HG02870 (cell line): Measurements from ENCODE around the gene TGFA.
A peak's percentile ranks its signal among the peaks of the same experiment; 100 is the strongest.

Experiments used
- ATAC-seq: cut with Tn5 transposase; IDR thresholded peaks from one replicate; pipeline ENCODE4 v1.9.1; 2021; ENCODE audit warnings: mild to moderate bottlenecking, moderate library complexity; ENCODE audit not compliant: unreplicated experiment

The TGFA gene

DNA sequence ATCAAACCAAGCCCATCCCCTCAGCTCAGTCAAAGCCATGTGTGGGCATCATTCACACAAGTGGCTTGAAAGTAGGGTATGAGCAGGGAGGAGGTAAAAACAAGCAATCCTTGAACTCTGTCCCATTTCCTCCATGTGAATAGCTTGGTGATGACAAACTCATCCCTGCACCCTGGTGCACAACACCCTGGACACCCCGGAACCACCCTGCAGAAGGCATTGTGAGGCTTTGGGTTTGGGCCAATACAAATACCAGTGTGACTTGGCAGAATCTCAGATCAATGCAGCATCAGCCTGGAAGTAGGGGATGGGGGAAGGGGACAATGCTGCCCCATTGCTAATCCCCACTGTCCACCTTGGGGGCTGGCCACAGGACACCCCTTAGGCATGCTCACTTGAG is 28.6 kb downstream of the TGFA start:
- no peak for ATAC-seq

DNA sequence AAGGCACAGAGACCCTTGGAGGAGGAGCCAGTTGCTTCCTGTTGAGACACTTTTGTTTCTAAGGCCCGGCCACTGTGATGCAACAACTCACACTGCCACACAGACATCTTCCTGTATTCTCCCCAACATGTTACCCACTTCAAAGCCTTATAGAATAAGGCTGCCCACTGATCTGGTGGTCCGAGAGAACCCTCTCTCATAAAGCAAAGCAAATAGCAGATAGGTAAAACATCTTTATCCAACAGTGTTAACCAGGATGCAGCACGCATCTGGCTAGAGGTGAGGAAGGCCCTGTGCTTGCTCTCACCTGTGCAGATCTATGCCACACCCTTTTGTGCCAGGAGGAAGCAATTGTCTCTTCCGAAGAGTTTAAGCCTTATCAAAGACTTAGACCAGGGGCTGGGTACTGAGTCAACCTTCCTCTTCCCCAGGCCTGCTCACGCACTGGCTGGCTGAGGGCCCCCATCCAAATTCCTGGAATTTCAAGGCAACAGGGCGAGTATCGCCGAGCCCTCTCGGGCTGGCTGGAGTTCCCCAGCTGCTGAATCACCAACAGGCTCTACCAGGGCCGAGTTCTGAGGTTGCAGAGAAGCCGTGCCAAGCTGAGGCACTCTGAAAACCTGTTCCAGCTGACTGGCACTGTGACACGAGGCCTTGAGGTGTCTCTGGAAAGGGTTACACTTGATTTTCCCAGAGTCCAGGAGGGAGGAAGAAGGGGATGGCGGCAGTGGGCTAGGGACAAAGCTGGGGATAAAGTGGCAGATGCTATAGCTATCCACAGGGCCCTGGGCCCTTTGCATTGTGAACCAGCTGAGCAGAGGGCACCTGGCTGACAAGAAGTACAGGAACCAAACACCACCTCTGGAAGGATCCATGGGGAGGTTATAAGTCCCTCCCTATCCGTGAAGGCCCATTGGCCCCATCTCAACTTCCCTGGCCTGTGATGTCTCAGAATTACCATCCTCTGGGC is 29.3 kb downstream of the TGFA start:
- no peak for ATAC-seq

DNA sequence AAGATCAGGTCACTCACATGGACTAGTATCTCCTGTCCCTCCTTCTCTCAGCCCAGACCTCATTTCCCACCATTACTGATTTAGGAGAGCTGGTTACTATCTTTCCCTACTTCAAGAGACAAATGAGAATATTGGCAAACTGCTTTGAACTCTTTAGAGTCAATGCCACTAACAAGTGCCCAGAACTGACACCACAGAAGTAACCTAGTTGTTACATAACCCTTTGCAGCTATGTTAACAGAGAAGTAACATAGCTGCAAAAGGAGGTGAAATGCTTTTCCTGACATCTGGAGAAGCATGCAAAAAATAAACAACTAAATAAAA is 30.0 kb downstream of the TGFA start:
- no peak for ATAC-seq

DNA sequence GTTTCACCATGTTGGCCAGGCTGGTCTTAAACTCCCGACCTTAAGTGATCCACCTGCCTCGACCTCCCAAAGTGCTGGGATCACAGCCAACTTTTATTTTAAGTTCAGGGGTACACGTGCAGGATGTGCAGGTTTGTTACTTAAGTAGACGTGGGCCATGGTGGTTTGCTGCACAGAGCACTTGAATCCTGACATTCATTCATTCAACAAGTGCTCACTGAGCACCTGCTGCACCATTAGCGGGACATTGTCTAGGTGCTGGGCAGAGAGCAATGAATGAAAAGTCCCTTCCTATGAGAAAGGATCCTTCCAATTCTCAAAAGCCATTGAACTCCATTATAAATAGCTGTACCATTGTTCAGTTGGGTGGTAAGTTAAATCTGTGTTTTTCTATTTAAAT is 31.0 kb downstream of the TGFA start:
- no peak for ATAC-seq

DNA sequence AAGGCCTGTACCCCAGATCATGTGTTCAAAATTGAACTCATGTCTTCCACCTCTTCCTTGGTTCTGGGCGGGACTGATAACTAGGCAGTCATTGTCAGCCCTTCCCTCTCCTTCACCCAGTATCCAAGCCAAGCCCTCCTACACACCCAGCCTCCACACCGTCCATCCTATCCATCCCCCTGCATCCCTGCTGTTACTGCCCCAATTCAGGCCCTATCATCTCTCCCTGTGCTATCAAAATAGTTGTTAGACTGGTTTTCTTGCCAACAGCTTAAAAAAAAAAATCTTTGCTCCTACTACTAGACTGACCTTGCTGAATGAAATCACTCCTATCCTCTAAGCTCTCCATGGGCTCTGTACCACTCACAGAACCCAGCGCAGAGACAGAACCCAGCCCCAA is 32.8 kb downstream of the TGFA start:
- no peak for ATAC-seq

DNA sequence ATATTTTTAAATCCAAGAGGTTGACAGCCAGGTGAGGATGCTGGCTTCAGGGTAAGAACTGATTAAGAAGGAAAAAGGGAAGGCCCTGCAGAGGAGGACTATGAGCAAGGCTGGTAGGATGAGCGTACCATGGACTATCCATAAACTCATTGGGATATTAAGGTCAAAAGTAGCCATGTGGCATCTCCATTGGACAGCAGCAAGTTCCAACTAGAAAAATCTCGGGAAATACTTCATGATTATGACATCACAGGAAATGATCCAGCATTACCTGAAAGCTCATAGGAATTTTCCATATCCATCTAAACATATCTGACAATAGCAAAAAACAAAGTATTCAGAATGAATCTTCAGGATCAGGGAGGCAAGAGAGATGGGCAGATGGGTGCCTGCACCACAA is 34.2 kb downstream of the TGFA start:
- no peak for ATAC-seq

DNA sequence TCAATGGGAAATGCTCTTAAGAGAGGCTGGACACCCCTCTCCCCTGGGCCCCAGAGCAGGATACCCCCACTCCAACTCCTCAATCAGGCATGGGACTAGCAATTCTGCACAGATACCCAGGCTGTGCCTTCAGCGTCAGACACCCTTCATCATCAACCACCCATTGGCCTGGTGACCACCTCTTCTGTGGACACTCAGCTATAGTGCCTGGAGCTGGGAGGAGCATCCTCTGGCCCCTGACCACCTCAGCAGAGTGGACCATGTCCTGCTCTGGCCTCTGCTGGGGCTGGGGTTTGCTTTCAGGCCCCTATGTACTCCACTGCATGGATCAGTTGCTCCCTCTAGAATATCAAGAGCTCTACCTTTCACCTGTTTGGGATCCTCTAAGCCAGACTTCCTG is 35.1 kb downstream of the TGFA start:
- ATAC-seq = no peak

DNA sequence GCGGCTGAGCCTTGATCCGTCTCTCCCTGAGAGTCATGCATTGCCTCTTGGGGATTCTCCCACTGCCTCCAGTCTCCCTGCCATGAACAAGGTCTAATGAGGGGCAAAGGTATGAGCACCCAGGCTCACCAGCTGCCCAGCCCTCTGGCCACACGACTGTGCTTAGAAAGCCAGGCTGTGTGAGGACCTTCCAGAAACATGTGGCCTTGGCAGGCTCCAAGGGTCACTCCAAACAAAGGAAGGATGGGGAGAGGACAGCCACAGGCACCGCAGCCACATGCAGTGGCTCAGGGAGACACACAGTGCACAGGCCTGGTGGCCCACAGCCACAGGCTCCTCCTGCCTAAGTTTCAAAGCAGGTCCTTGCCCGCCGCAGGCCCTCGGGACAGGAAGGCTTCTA is 35.8 kb downstream of the TGFA start:
- ATAC-seq = no peak

DNA sequence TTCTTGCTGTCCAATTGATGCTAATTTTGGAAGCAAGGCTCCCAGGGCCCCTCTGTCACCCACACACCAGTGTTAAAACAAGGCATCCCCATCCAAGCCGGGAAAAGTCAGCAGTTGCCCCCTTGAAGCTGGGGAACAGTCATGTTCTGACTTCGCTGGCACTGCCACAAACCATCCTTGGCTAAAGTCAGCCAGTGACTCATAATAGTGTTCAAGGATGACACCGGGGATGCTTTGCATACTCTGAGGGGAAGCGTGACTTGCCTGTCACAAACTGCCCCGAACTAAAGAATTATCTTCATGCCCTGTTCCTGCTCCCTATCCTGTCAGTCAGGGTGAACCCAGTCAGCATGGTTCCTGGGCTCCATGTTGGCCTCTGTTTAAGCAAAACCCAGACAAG is 37.0 kb downstream of the TGFA start:
- peak; percentile 99 for ATAC-seq

DNA sequence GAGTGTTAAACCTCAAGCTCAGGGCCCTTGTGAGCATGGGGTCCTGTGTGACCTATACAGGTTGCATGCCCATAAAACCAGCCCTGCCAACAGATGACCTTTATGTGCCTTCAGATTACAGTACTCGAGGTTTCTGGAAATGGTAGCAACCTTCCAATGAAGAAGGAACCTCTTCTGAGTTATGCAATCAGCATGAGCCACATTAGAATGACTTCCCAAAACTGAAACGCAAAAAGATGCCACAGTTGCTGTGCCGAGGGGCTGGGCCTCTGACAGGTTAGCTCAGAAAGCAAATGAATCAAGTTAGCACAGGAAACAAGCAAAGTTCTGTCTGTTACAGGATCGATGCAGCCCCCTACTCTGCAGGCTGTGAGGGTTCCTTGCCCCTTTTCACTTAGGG is 37.7 kb downstream of the TGFA start:
- ATAC-seq = no peak

DNA sequence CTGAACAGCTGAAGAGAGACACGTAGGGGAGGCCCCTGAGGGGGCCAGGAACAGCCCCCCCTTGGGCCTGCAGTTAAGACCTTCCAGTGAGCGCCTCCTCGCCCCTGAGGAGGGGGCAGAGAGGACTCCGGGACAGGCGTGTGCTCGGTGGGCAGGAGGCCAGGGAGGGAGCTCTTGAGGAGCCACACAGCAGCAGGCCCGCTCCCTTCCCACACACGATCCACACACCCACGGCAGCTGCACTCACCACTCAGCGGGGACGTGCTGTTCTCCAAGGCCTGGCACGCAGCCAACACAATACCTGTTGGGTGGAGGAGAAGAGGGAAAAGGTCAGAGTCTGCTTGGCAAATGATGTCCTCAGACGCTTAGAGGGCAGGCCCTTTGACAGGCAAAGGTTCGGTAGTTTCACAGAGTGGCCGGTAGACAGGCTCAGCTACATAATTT is 39.0 kb downstream of the TGFA start:
- no peak for ATAC-seq

DNA sequence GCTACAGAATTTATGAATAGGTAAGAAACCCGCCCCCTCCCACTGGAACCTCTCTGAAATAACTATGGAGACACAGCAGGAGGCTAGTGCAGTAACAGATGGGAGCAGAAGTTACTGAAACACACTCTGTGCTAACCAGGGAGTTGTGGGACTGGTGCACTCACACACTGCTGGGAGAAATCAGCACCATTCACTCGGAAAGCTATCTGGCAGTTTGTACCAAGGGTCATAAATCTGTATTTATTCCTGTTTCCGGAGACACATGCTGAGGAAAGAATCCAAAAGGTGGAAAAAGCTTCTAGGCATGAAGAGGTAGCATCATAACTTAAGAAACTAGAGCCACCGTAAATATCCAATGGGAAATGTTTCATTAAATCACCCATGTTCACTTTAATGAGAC is 39.9 kb downstream of the TGFA start:
- ATAC-seq = no peak

DNA sequence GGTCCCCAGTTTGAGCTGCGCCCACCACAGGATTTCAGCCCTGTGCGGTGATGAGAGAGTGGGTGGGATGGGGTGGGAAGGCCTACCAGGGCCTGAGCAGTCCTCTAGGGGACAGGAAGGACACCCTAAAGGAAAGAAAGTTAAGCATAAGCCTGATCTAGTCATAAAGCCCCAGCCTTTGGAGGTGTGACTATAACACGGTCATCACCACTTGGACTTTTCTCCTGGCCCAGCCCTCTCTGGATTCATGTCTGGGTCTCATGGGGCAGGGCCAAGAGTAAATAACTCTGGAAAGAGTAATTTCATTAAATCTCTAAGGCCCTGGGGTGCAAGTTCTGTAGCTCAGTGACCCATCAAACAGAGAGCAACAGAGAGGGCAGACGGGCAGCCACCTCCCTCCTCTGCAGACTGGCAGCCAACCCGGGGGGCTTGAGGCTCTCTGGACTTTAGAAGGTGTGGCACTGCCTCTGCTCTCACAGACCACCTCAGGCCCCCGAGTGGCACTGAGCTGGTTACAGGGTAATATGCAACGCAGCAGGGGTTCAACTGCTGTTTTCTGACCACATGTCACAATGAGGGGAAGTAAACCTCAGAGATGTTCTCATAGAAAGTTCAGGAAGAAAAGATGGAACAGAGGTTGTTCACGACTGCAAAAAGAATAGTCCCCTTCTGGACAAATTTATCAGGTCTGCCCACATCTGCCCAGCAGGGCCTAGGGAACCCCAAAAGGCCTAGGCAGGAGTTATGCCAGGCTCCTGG is 41.5 kb downstream of the TGFA start:
- ATAC-seq = no peak

DNA sequence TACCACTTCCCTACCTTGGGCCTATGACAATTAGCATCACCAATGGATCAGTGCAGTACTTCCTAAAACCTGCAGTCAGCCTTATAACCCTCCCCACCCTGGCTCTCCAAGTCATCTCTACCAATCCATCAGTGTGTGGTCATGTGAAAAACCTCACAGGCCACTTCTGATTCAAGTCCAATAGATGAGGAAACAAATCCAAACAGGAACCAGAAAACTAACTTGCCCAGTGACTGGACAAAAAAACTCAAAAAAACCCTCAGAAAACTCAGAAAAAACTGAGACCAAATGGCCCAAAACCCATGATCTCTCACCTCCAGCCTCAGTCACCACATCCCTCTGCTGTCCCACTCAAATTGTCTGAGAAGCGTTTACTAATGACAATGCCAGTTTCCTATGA is 43.3 kb downstream of the TGFA start:
- no peak for ATAC-seq

DNA sequence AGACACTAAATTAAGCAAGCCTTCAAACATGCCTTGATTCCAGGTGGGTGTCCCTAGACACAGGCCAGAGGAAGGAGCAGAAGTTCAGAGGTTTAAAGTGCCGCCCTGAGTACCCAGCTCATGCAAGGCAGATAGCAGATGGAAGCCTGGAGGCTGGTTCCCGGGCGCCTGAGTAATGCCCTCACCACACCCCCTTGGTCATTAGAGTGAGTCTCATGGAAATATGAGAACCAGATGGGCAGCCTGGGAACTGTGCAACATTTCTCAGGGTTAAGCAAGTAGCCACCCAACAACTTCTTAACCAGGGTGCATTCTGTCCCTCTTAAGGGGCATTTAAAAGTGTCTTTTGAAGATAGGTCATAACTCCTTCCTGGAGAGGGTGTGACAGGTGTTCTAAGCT is 44.1 kb downstream of the TGFA start:
- no peak for ATAC-seq

DNA sequence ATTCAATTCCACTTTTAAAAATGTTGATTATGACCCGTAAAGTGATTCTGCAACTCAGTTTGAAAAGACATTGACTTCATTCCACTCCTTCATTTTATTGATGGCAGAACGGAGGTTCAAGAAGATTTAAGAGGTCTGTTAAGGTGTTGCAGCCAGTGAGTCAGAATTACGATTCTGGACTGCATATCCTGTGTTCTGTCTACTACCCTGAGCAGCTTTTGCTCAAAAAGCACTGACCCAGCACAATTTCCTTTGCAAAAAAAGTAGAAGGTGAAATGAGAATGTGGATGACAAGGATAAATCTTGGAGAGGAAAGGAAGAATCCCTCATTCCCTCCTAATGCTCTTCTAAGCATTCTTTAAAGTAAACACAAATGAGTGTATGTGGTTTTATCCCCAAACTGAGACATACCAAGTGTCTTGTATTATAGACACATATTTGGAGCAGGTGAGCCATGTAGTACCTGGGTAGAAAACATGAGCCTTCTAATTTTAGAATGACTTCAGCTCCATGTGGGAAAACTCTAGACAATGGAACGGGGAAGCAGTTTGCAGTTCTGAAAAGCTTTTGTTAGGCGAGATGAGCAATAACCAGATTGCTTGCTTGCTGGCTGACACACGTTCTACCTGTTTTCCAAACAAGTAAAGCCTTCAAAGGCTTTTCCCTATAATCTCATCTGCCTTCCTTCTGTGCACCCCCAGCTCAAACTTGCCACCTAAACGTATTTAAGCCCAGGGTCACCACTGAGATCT is 44.7 kb downstream of the TGFA start:
- ATAC-seq = no peak

DNA sequence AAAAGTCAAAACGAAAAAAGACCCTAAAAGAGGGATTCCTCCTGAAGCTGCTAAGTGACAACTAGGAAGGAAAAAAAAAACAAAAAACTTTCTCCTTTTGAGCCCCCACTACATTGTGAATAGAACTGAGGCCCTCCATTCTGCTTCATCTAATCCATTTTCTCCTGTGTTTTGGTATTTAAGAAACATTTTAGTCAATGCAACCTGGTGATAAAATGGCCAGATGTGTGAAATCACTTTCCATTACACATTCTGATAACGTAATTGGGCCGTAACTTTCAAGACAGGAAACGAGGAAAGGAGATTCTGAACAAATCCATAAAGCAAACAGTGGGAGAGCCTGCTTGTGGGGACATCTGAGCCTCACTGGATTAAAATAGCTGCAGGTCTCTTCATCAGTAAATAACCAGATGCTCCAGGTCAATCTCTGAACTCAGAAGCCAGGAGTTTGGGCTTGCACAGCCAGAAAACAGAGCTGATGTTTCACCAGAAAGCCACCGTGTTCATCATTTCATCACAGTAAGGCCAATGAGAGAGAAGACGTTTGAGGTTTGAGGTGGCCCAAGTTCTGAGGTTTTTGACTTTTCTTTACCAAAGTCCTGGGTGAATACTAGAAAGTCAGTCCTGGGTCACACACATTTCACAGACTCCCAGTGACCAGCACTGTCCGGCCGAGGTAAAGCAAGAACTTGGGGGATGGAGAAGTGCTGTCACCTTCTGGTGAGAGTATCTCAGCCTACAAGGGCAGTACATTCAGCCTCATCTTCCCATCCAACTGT is 47.8 kb downstream of the TGFA start:
- no peak for ATAC-seq

DNA sequence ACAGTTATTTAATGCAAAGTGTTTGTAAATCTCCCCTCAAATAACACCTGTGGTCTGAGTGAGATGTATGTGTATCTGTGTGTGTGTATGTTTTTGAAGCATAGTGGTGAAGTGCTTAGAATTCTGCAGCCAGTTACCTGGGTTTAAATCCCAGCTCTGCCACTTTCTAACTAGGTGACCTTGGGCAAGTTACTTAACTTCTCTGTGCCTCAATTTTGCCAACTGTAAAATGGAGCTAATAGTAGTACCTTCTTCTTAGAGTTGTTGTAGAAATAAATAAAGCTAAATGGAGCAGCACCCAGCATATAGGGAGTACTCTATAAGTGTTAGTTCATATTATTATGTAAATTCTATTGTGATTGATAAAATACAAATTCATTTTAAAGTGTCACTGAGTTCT is 48.9 kb downstream of the TGFA start:
- ATAC-seq = no peak

DNA sequence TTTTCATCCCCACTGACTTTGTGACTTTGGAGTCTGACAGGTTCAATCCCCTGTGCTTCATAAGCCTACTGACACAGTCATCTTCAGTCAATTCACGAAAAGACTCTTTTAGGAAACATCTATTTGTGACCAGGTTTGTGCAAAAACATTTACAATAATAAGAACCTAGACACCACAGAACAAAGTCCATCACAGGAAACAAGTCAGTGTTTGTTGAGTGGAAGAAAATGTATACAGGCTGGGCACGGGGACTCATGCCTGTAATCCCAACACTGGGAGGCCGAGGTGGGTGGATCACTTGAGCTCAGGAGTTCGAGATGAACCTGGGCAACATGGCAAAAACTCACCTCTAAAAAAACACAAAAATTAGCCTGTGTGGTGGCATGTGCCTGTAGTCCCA is 49.7 kb downstream of the TGFA start:
- no peak for ATAC-seq

DNA sequence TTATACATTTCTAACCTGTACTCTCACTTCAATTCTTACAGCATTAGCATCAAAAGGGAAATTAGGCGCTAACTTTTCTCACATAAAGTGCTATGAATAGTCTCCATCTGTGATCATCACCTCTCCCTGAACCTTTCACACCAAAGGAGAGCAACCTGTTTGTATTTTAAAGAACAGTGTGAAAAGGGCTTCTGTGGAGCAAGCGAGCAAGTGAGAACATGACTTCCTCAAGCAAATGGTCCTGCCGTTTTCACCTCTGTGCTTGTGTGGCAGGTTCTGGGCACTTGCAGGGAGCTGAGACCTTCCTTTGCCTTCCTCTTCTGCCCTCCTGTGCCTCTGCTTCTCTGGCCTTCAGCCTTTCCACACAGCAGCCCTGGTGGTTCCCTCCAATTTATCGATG is 51.9 kb downstream of the TGFA start:
- ATAC-seq = no peak

DNA sequence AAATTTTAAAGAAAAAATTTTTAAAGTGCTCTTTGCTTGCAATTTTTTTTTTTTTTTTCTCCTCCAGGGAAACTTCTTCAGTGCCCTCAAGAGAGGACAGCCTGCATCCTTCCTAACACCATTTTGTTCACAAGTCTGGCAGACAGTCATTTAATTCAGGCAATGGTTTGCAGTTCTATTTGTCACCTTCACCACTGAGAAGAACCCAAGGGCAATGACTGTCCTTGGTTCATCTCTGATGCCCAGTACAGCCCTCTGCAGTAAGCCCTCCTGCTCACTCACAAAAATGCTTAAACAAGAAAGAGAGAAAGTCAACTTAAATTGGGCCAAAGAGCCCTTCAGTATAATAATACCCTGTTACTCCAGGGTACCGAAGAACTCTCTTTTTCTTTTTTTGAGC is 52.4 kb downstream of the TGFA start:
- no peak for ATAC-seq
